Stimulated activated CD8-positive, alpha-beta memory T cell treated with anti-CD3 and anti-CD28 coated beads, Interleukin-4, amount 100 ng/mL, for 4 hours (primary cell): ENCODE measurements around the gene DRC7.

Experiments used
- DNase-seq, 2 donors: peaks; one replicate each; pipeline ENCODE4 v3.0.0-alpha.2; 2020; ENCODE audit warnings: low read depth in 2 of 2, low spot score in 1 of 2

DRC7 gene

GRCh38 chr16:57692636-57693035 lies 2.0 kb upstream of the DRC7 start:
- no peak for DNase-seq

DNA sequence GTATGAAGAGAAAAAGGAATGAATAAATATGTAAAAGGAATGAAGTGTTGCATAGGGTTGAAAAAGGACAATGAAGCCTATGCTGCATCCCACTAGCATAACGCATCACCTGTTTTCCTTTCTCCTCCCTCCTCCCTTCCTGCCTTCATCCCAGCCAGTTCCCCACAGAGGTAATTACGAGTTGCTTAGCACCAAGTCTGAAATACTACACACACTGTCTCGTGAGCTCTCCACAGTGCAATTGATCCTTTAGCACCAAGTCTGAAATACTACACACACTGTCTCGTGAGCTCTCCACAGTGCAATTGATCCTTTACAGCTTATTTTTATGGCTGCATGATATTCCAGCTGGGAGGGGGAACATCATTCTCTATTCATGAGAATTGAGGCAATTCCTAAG lies 1.1 kb upstream of the DRC7 start:
- DNase-seq, result no peak

- DNase-seq, result no peak
Observed at GRCh38 chr16:57694231-57694724, 328 bp upstream of the DRC7 start.

- no peak for DNase-seq
Observed at GRCh38 chr16:57695680-57696069, 1.1 kb downstream of the DRC7 start.

GRCh38 chr16:57696240-57696639 lies 1.6 kb downstream of the DRC7 start:
- no peak for DNase-seq

DNA sequence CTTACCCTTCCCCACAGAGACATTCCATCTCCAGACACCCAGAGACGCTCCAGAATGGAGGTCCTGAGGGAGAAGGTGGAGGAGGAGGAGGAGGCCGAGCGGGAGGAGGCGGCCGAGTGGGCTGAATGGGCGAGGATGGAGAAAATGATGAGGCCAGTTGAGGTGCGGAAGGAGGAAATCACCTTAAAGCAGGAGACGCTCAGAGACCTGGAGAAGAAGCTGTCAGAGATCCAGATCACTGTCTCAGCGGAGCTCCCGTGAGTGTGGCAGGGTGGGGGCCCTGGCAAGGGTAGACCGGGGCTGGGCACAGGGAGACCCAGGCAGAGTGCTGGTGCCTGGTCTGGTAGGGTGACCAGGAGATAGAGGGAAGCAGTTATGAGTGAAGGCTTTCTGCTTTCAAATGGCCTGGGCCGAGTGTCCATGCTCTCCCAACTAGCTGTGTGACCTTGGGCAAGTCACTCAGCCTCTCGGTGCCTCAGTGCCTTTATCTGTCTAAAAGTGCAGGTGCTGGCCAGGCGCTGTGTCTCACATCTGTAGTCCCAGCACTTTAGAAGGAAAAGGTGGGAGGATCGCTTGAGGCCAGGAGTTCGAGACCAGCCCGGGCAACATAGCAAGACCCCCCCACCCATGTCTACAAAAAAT lies 3.4 kb downstream of the DRC7 start:
- no peak for DNase-seq

DNA sequence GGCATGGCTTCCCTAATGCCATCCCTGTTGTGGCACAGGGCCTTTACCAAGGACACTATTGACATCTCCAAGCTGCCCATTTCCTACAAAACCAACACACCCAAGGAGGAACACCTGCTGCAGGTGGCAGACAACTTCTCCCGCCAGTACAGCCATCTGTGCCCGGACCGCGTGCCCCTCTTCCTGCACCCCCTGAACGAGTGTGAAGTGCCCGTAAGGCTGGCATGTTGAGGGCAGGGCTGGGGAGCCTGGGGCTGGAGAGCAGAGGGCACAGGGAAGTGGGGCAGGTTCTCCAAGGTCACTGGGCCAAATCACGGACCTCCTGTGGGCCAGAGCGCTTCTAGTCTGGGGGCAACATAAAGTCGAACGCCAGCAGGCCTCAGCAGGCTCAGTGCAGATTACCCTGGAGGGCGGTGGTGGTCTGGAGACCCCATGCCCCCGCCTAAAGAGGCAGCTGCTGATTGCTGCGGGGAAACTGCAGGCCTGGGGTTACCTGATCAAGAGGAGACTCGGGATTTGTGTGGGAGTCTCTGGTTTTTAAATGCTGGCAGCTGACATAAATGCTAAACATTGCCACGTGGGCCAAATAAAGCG lies 4.3 kb downstream of the DRC7 start:
- no peak for DNase-seq

GRCh38 chr16:57699481-57699880 lies 4.9 kb downstream of the DRC7 start:
- no peak for DNase-seq

GRCh38 chr16:57699899-57700298 lies 5.3 kb downstream of the DRC7 start:
- no peak for DNase-seq

- DNase-seq, result no peak
Observed at GRCh38 chr16:57700781-57701551, 6.4 kb downstream of the DRC7 start.

DNA sequence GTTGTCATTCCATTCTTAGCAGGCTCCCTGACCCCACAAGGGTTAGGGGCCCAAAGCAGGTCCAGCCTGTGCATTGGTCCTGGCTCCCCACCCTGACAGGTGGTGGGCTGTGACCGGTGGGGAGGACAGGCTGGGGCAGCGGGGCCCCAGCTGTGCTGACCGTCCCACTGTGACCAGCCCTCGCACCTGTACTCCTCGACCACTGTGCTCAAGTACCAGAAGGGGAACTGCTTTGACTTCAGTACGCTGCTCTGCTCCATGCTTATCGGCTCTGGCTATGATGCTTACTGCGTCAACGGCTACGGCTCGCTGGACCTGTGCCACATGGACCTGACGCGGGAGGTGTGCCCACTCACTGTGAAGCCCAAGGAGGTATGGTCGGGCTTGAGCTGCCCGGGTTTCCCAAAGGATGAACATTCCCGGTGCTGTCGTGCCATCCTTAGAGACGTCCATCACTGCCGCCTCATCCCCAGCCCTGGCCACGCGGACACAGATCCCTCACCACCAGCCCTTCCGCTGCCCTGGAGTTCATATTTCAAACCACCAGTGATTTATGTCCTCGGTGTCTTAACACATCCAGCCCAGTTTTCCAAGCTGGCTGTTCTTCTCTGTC lies 7.3 kb downstream of the DRC7 start:
- no peak for DNase-seq

DNA sequence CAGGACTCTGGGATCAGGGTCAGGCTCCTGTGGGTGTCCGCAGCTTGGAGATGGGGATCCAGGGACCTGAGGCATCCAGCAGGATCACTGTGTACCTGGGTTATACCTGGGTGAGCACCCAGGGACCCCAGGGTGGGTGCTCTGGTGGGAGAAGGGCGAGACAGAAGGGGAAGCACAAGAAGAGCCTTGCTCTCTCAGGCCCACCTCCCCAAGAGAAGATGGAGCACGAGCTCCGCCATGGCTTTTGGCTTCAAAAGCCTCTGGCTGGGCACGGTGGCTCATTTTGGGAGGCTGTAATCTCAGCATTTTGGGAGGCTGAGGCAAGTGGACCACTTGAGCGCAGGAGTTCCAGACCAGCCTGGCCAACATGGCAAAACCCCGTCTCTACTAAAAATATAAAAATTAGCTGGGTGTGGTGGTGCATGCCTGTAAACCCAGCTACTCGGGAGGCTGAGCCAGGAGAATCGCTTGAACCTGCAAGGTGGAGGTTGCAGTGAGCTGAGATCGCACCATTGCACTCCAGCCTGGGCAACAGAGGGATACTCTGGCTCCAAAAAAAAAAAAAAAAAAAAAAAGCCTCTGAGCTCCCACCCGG lies 8.9 kb downstream of the DRC7 start:
- DNase-seq, result no peak

DNA sequence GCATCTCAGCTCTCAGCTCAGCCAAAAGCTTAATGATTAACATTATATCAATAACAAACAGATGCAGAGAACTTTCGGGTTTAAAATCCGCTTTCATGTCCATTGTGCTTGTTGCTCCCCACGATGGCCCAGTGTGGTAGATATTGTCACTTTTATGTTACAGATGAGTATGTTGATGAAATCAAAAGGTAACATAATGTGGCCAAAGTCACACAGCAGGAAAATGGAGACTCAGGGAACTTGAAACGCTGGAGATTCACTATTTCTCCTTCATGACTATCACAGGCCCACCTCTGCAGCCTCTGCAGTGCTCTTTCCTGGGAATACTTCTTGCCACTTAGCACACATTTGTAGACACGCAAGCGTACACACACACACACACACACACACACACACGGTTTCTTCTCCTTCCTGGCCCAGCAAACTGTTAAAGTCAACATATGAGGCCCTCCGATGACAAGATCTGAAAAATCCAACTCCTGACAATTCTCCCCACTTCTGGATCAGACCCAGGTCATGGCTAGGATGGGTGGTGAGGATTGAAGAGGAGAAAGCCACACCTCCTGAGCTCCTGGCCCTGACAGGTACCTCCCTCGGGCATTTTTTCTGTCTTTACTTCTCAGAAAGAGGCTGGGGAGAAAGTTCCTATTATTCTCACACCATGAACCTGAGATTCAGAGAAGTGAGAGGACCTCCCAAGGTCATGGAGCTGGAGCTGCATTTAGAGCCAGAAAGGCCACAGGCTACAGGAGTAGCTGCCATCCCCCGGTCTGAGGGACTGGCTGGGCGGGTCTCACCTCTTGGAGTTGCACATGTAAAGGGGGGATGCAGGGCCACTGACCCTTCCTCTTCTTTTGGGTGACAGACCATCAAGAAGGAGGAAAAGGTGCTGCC lies 9.7 kb downstream of the DRC7 start:
- DNase-seq, result no peak

GRCh38 chr16:57704905-57705852 lies 10.6 kb downstream of the DRC7 start:
- DNase-seq, result no peak

DNA sequence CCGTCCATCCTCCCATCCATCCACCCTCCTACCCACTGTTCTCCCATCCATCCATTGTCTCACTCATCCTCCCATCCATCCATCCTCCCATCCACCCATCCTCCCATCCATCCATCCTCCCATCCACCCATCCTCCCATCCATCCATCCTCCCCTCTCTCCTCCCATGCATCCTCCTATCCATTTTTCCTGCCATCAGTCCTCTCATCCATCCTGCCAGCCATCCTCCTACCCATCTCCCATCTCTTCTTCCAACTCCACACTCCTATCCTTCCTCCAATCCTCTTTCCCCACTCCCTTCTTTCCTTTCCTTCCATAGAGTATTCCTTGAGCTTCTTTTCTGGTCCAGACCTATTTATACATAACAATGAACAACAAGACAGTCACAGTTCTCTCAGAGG lies 12.1 kb downstream of the DRC7 start:
- no peak for DNase-seq

GRCh38 chr16:57707331-57707730 lies 12.7 kb downstream of the DRC7 start:
- DNase-seq, result no peak

DNA sequence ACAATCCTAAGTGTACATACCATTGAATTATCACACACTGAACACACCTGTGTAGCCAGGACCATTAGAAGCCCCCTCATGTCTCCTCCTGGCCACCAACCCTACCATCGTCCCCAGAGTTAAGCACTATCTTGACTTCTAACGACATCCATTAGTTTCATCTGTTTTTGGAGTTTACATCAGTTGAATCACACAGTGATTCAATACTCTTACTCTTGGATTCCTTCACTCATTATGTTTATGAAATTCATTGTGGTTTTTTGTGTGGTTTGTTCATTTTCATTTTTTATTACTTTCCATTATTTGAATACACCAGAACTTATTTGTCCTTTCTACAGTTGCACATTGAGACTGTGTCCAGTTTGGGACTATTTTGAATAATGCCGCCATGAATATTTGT lies 13.6 kb downstream of the DRC7 start:
- DNase-seq, result no peak

DNA sequence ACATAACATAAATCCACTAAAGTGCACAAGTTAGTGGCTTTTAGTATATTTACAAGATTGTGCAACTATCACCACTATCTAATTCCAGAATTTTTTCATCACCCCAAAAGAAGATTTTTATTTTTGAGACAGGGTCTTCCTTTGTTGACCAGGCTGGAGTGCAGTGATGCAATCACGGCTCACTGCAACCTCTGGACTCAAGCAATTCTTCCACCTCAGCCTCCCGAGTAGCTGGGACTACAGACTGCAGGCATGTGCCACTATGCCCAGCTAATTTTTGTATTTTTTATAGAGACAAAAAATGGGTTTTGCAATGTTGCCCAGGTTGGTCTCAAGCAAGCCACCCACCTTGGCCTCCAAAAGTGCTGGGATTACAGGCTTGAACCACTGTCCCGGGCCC lies 15.1 kb downstream of the DRC7 start:
- no peak for DNase-seq

- DNase-seq, result no peak
Observed at GRCh38 chr16:57711346-57711745, 16.7 kb downstream of the DRC7 start.
